Smooth muscle cell (in vitro differentiated cells): ENCODE data around the gene RRH. TPM values are rescaled to one million over a fixed set of nuclear protein-coding genes. Genes with fewer than 3 reads are reported as not detected.
A peak's percentile ranks its signal among the peaks of the same experiment; 100 is the strongest.

ENCODE experiments used
- DNase-seq: peaks from one replicate; lab custom pipeline; 2025; ENCODE audit not compliant: unreplicated experiment; lab: John Stamatoyannopoulos, UW
- H2AFZ ChIP-seq: fragments of 200-600 bp; sonication (generic); 2 replicates; pipeline ENCODE4 v1.6.0; 2016; ENCODE audit warnings: antibody characterized with exemption, low read depth, mild to moderate bottlenecking
- H3F3A ChIP-seq: fragments of 200-600 bp; sonication (generic); 2 replicates; pipeline ENCODE4 v1.6.0; 2017; ENCODE audit warnings: antibody characterized with exemption, low read depth
- H3K27ac ChIP-seq: fragments of 200-600 bp; sonication (generic); 2 replicates; pipeline ENCODE4 v1.5.1; 2016; ENCODE audit warnings: low read depth, mild to moderate bottlenecking
- H3K27me3 ChIP-seq: fragments of 200-600 bp; sonication (generic); 2 replicates; pipeline ENCODE4 v1.6.1; 2016; ENCODE audit warnings: low read depth, mild to moderate bottlenecking
- H3K36me3 ChIP-seq: fragments of 200-600 bp; sonication (generic); 2 replicates; pipeline ENCODE4 v1.5.1; 2016; ENCODE audit warnings: low read depth
- H3K4me1 ChIP-seq: fragments of 200-600 bp; sonication (generic); 2 replicates; pipeline ENCODE4 v1.5.1; 2016; ENCODE audit warnings: low read depth
- H3K4me2 ChIP-seq: fragments of 200-600 bp; sonication (generic); 2 replicates; pipeline ENCODE4 v1.6.0; 2016; ENCODE audit warnings: mild to moderate bottlenecking
- H3K4me3 ChIP-seq: fragments of 200-600 bp; sonication (generic); 2 replicates; pipeline ENCODE4 v1.5.1; 2016; ENCODE audit warnings: mild to moderate bottlenecking
- H3K79me2 ChIP-seq: fragments of 200-600 bp; sonication (generic); 2 replicates; pipeline ENCODE4 v1.6.0; 2016; ENCODE audit warnings: low read depth, mild to moderate bottlenecking
- H3K9ac ChIP-seq: fragments of 200-600 bp; sonication (generic); 2 replicates; pipeline ENCODE4 v1.6.0; 2016; ENCODE audit warnings: low read depth
- H3K9me3 ChIP-seq: fragments of 200-600 bp; sonication (generic); replicated peaks from 2 replicates; pipeline ENCODE4 v1.5.1; 2016; ENCODE audit warnings: low read depth
- H4K20me1 ChIP-seq: fragments of 200-600 bp; sonication (generic); 2 replicates; pipeline ENCODE4 v1.6.0; 2016; ENCODE audit warnings: low read depth
- CTCF ChIP-seq: fragments of 200-600 bp; sonication (generic); IDR thresholded peaks from 2 replicates; pipeline ENCODE4 v1.5.1; 2017; ENCODE audit warnings: borderline replicate concordance, mild to moderate bottlenecking, antibody characterized with exemption; ENCODE audit not compliant: insufficient read depth, poor library complexity, severe bottlenecking
- WGBS: methylation state at CpG from one replicate; pipeline ENCODE4 v1.1.7; 2016; ENCODE audit warnings: low lambda C conversion rate; 5-methylcytosine and 5-hydroxymethylcytosine counted together
- polyA plus RNA-seq: library from polyadenylated mRNA; unstranded; fragments of >200 nt; fragmentation: Nextera tagmentation; extraction: Ambion mirVana; gene quantifications from 2 replicates; pipeline ENCODE4 v1.2.1, GENCODE V29; 2016
- total RNA-seq: library from RNA; depleted of rRNA; stranded (reverse); fragments of >200 nt; gene quantifications from 2 replicates; pipeline ENCODE4 v1.2.3, GENCODE V29; 2014

Gene RRH
- total and polyA plus RNA-seq, 2 experiments from 2014 or later = not detected

- no peak overlapping the region for H3K27ac ChIP-seq
- no peak overlapping the region for H2AFZ ChIP-seq
- no peak overlapping the region for H3K4me3 ChIP-seq
- no peak overlapping the region for H3K4me2 ChIP-seq
- H3K9ac ChIP-seq = no peak overlapping the region
- H3K4me1 ChIP-seq = no peaks in the 10 kb centered on the region
- no peaks in the 10 kb centered on the region for H4K20me1 ChIP-seq
- no peaks in the 10 kb centered on the region for H3K27me3 ChIP-seq
- no peaks in the 10 kb centered on the region for H3K36me3 ChIP-seq
- 87% methylated on average over 6 of the region's 6 CpGs for WGBS
- DNase-seq = no peak
- TF ChIP-seq CTCF = no peak
- peaks cover 9% of the 10 kb centered on the region for H3K9me3 ChIP-seq
- H3K79me2 ChIP-seq = no peaks in the 10 kb centered on the region
- no peaks in the 10 kb centered on the region for H3F3A ChIP-seq
These were observed 32.7 kb upstream of the RRH start for GRCh38 chr4:109795059-109795458.

- H2AFZ ChIP-seq = no peak overlapping the region
- no peaks in the 10 kb centered on the region for H3F3A ChIP-seq
- DNase-seq = no peak
- H3K4me1 ChIP-seq = no peaks in the 10 kb centered on the region
- H3K9ac ChIP-seq = no peak overlapping the region
- no peaks in the 10 kb centered on the region for H3K27me3 ChIP-seq
- no peak overlapping the region for H3K4me3 ChIP-seq
- peaks cover 9% of the 10 kb centered on the region for H3K9me3 ChIP-seq
- H4K20me1 ChIP-seq = no peaks in the 10 kb centered on the region
- TF ChIP-seq CTCF = no peak
- no peaks in the 10 kb centered on the region for H3K79me2 ChIP-seq
- H3K36me3 ChIP-seq = no peaks in the 10 kb centered on the region
- no peak overlapping the region for H3K4me2 ChIP-seq
- H3K27ac ChIP-seq = no peak overlapping the region
These were observed 28.9 kb upstream of the RRH start for GRCh38 chr4:109798866-109799265.

DNA sequence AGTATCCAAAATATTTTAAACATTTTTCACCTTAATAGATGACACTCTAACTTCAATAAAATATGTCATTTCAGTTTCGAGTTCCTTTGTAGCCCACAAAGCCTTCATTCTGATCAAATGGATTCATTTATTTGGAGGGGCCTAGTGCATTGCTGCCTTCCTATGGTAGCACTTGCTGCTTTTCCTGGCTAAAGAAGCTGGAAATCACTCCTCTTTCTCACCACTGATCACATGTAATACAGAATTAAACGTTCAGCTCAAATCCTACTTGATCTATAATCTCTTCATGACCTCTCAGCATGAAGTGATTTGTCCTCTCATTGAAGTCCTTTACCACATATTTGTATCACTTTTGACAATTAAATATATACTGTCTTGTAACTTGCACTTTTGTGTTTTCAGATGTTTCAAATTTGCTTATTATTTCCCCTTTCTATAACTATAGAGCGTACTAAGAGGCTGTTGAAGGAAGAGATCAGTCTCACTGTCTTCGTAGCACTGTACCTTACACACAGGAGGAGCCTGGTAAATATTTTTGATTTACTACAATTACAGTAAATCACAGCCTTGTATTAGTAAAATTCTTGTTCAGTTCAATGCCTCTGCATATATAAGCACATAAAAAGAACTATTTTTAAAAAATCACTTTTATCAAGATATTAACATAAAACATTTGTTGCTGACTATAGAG is 26.5 kb upstream of the RRH start:
- no peak for TF ChIP-seq CTCF
- no peak for DNase-seq
- no peaks in the 10 kb centered on the region for H3K27me3 ChIP-seq
- H3K79me2 ChIP-seq = no peaks in the 10 kb centered on the region
- H3K9me3 ChIP-seq = peaks cover 5% of the 10 kb centered on the region
- peak overlapping the region; percentile 68 for H2AFZ ChIP-seq
- 87% methylated on average over 4 of the region's 4 CpGs for WGBS
- H3K36me3 ChIP-seq = no peaks in the 10 kb centered on the region
- H3F3A ChIP-seq = no peaks in the 10 kb centered on the region
- H3K4me3 ChIP-seq = peak overlapping the region; percentile 40
- H3K9ac ChIP-seq = no peak overlapping the region
- no peaks in the 10 kb centered on the region for H4K20me1 ChIP-seq
- H3K4me1 ChIP-seq = no peaks in the 10 kb centered on the region
- no peak overlapping the region for H3K4me2 ChIP-seq
- H3K27ac ChIP-seq = no peak overlapping the region

DNA sequence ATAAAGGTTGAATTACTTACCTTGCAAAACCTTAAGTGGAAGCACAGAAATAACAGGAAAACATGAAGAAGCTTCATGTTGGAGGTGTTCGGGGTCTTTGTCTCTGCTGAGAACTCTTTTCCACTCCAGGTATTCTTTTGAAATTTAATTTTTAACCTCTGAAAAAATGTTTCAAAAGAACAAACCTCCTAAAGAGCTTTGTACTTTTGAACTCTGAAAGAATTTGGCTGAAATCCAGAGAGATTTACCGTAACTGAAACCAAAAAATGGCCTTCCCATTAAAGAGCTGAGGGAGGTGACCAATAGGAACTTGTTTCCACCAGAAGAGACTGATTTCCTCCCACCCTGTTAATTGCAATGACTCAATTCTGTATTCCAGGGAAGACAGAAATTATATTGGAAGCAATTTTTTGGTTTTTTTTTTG is 25.9 kb upstream of the RRH start, which contains the start of gene CFI:
Gene CFI, minus strand, starts transcription at position 105 of the 425 bp plus-strand sequence. Its CDS starts 28 bp downstream, at position 77.
- Histone ChIP-seq H4K20me1 (no peaks in the 10 kb centered on the region), H3K9me3 (no peaks in the 10 kb centered on the region), H3F3A (no peaks in the 10 kb centered on the region), H3K4me3 (peak within 1 kb of the TSS; percentile 40), H2AFZ (peak within 1 kb of the TSS; percentile 68), H3K4me1 (no peaks in the 10 kb centered on the region), H3K79me2 (no peaks in the 10 kb centered on the region), H3K27me3 (no peaks in the 10 kb centered on the region), H3K4me2 (no peak within 1 kb of the TSS), H3K36me3 (no peaks in the 10 kb centered on the region), H3K9ac (no peak within 1 kb of the TSS), H3K27ac (no peak within 1 kb of the TSS)
- WGBS = 65% methylated on average over 2 of the region's 2 CpGs
- TF ChIP-seq CTCF = no peak
- no peak for DNase-seq
